Activated CD8-positive, alpha-beta memory T cell treated with anti-CD3 and anti-CD28 coated beads for 48 hours (primary cell): ENCODE measurements around the gene PPID.
"Not testable (repeated sequence)": the region's sequence is repeated elsewhere in the genome, so short reads cannot be mapped to it uniquely, and the experiment has no call there.

Experiments
- DNase-seq, 3 experiments: peaks; one replicate each; pipeline ENCODE4 v3.0.0-alpha.2; 2020; ENCODE audit warnings: low read depth in 2 of 3, low spot score in 2 of 3

The PPID gene

GRCh38 chr4:158669310-158669709 is 53.9 kb downstream of the PPID start:
- no peak for DNase-seq

GRCh38 chr4:158667651-158668198 is 55.5 kb downstream of the PPID start:
- no peak for DNase-seq

DNA sequence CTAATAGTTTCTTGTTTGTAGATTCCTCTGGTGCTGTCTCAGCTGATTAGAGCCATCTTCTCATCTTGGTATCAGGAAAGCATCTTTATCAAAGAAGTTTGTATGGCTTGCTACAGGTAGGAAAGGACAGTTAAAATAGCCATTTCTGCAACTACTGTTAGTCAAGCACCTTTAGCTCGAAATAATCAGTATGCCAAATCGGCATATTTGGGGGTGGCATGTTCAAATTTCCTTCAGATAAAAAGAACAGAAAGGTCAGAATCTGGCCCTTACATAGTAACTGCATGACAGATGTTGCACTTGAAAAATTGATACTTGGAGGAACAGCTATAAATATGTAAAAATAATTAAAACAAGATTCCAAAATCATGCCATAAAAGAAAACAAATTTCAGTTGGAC is 56.3 kb downstream of the PPID start:
- DNase-seq, result no peak

GRCh38 chr4:158664806-158665205 is 58.4 kb downstream of the PPID start:
- DNase-seq, result no peak

DNA sequence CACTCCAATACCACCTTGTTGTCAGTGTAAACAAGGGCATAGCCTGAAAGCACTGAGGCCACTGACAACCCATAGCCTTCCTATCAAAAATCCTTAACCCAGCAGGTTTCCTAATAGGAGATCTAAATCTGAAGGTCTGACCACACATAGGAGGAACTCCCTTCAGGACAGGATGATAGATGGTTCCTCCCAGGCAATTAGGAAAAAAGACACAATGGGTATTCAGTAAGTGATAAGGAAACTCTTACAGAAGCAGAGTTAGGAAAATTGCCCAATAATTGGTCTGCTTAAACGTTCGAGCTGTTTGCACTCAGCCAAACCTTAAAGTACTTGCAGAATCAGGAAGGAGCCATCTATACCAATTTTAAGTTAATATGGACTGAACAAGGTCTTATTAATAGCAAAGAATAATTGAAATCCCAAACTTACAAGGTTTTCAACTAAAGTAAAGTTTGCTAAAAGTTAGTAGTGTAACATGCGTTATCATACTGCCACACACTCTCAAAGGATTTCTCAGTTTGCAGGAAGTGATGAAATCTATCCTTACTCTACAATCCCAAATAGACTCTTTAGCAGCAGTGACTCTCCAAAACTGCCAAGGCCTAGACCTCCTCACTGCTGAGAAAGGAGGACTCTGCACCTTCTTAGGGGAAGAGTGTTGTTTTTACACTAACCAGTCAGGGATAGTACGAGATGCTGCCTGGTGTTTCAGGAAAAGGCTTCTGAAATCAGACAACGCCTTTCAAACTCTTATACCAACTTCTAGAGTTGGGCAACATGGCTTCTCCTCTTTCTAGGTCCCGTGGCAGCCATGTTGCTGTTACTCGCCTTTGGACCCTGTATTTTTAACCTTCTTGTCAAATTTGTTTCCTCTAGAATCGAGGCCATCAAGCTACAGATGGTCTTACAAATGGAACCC is 59.2 kb downstream of the PPID start:
- DNase-seq, result not testable (repeated sequence)

- DNase-seq, result not testable (repeated sequence)
Measured at GRCh38 chr4:158663255-158663654, 59.9 kb downstream of the PPID start.
